Endometrial microvascular endothelial cells (primary cell): ENCODE data around the gene DFFB. TPM values are rescaled to one million over a fixed set of nuclear protein-coding genes. Genes with fewer than 3 reads are reported as not detected.
"Not testable (repeated sequence)": the region's sequence is repeated elsewhere in the genome, so short reads cannot be mapped to it uniquely, and the experiment has no call there.

ENCODE experiments used
- in situ Hi-C: cut with HindIII; loops from 2 replicates; pipeline ENCODE4 v1.10.0; 2017; ENCODE audit warnings: low sequenced_read_pairs, low pct_unique_long_range_greater_than_20kb; ENCODE audit errors: inconsistent ontology term
- total RNA-seq: library from RNA; depleted of rRNA; stranded (reverse); fragments of >200 nt; gene quantifications from one replicate; pipeline ENCODE4 v1.2.3, GENCODE V29; 2015; ENCODE audit errors: inconsistent ontology term

The DFFB gene
- total RNA-seq, 1 donor from 2014 or later: 20.2 TPM

- in situ Hi-C loops: no loop called here
Measured at GRCh38 chr1:3915551-3916121, 58.4 kb downstream of the DFFB start.

DNA sequence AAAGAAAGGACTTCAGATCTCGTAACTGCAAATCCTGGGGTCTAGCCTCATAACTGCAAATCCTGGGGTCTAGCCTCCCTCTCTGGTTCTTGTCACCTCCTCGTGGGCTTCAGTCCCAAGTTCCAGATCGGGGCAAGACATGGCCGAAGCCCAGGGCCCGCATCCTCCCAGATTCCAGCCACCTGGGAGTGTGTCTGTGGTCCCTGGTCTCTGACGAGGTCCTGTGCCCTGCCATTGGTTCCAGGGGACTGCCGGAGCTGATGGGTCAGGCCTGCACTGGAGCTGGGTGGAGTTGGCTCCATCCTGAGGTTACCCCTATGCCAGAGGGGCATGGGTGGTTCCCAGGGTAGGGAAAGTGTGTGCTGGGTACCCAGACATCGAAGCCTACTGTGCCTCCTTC, 60.5 kb downstream of the DFFB start:
- in situ Hi-C loops: no loop called here

DNA sequence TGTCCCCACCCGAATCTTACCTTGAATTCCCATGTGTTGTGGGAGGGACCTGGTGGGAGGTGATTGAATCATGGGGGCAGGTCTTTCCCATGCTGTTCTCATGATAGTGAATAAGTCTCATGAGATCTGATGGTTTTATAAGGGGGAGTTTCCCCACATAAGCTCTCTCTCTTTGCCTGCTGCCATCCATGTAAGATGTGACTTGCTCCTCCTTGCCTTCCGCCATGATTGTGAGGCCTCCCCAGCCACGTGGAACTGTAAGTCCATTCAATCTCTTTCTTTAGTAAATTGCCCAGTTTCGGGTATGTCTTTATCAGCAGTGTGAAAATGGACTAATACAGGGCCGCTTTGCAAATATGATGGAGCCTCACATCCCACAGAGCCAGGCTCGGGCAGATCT, 61.1 kb downstream of the DFFB start:
- in situ Hi-C loops: not testable (repeated sequence)

- in situ Hi-C loops: no loop called here
Measured at GRCh38 chr1:3918966-3919611, 61.8 kb downstream of the DFFB start.

- in situ Hi-C loops: no loop called here
Measured at GRCh38 chr1:3919706-3920105, 62.4 kb downstream of the DFFB start.

DNA sequence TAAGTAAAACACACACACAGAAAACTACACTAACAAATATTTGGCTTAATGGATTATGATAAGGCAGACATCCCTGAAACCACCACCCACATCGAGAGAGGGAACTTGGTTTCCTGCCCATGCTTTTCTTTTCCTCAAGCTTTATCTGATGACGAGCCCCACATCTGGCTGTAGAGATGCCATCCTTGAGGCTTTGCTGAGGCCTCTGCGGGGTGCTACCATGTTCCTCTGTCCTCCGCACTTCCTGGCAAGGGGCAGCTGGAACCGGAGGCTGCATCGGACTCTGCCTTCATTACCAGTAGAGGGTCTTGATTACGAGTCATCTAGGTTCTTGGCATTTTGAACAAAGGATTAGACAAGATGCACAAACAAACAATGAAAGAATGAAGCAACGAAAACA, 64.5 kb downstream of the DFFB start:
- in situ Hi-C loops: no loop called here

DNA sequence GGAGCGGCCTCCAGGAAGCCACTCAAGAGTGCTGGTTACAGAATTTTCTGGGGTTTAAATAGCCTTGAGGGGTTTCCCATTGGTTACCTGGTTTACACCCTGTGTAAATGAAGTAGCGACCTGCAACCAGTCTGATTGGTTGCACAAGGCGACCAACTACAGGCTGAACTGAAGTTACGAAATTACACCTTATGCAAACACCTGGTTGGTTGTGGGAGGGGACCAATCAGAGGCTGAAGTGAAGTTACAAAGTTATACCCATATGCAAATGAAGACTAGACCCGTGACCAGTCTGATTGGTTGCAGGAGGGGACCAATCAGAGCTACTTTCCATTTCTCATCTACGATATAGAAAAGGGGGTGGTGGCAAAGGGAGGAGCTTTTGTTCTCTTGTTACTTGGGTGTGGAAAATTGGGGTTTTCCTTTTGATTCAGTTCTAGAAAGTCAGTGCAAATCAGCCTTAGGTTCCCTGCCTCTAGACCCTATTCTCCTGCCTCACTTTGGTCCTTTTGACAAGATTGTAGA, 65.0 kb downstream of the DFFB start:
- in situ Hi-C loops: no loop called here

GRCh38 chr1:3922851-3923250, 65.6 kb downstream of the DFFB start:
- in situ Hi-C loops: no loop called here

DNA sequence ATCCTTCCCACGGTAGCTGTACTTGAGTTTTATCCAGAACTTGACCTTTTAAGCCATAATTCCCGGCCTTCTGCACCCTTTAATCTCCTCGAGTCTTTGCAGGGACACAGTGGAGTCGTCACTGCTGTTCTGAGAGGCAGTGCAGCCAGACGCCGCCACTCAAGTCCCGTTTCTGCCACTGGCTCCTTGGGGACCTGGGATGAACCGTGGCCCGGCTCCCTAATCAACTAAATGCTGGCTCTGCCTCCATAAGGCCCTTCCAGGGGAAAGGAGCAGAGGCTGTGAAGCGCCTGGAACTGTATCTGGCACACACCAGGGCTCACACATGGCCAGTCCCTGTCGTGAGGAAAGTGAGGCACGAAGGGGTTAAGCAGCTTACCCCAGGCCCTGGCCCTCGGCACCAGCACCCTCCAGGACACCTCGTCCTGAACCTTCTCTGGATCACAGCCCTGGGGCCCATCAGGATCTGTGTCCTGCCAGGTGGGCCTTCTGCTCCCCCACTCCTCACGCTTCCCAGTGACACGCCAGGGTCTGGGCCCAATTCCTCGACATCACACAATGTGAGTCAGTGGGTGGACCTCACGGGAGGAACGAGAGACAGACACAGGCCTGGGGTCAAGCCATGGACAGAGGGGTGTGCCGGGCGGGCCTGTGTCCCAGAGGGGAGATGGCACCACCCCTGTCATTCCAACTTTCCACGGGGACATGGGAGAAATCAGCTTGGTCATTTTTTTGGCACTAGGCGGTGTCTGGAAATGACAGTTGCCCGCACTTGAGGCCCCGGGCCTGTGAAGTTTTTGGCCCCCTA, 66.3 kb downstream of the DFFB start:
- in situ Hi-C loops: no loop called here

DNA sequence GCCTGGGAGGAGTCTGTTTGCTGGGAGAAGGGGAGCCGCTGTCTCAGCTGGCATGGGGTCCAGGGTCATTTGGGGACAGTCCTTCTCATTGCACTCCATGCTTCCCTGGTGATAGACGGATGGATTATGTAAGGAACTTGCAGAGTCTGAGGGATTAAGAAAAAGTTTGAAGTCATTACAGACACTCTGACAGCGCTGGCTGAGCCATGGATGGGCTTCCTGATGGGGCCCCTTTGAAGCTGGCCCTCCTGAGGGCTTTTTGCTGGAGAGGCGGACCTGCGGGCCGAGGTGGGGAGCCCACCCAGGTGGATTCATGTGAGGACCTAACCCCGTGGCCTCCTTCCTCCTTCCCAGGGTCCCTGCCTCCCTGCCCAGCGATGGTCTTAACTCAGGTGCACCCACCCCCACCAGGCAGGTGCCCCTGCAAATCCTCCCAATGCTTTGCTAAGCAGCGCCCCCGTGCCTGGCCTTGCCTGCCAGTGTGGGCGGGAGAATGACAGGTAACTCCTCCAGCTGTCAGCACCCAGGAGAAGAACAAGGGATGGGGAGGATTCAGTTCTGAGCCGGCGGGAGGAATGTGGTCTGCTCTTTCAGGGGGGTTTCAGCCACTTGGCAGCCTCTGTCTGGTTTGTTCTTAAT, 67.0 kb downstream of the DFFB start:
- in situ Hi-C loops: no loop called here

DNA sequence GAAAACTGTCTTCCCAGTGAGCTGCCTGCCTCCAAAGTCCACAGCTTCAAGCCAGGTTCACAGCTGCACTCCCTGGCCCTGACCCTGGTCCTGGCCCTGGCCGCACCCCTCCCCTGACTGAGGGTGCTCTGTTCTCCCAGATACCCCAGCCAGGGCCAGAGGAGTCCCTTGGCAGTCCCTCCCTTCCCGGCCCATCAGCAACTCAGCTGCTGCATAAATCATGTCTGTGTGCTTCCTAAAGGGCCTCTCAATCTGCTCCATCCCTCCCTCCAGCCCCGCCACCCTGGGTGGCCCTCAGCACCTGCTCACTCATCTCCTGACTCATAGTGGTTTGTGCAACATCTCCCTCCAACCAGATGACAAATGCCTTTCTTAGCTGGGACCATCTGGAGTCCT, 67.5 kb downstream of the DFFB start:
- in situ Hi-C loops: no loop called here

GRCh38 chr1:3925256-3925655, 68.0 kb downstream of the DFFB start:
- in situ Hi-C loops: no loop called here

DNA sequence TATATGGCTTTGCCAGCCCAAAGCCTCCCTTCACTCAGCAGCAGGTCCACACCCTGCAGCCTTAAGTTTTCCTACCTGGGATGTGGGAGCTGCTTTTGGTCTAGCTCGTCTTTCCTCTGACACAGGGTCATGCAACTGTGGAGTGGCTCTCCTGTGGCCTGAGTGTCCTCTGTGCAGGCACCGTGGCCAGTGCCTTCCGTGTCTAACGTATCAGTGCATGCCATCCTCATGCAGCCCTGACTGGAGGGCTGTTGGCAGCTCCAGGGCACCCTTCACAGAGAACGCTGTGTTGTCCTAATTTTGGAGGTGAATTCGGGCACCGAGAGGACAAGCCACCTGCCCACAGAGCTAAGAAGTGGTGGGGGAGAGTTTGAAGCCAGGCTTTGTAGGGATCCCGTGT, 68.5 kb downstream of the DFFB start:
- in situ Hi-C loops: no loop called here

- in situ Hi-C loops: no loop called here
Measured at GRCh38 chr1:3926956-3927355, 69.7 kb downstream of the DFFB start.

GRCh38 chr1:3928586-3928985, 71.3 kb downstream of the DFFB start:
- in situ Hi-C loops: no loop called here

DNA sequence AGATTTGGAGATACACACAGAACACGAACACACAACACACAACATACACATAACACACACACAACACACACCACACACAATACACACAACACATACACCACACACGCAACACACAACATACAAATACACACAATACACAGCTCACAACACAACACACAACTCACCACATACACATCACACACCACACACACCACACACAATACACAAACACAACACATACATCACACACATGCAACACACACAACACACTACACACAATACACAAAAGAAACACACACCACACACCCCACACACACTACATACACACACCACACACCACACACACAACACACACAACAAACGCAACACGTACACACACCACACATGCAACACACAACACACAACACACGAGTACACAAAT, 71.8 kb downstream of the DFFB start:
- in situ Hi-C loops: no loop called here

DNA sequence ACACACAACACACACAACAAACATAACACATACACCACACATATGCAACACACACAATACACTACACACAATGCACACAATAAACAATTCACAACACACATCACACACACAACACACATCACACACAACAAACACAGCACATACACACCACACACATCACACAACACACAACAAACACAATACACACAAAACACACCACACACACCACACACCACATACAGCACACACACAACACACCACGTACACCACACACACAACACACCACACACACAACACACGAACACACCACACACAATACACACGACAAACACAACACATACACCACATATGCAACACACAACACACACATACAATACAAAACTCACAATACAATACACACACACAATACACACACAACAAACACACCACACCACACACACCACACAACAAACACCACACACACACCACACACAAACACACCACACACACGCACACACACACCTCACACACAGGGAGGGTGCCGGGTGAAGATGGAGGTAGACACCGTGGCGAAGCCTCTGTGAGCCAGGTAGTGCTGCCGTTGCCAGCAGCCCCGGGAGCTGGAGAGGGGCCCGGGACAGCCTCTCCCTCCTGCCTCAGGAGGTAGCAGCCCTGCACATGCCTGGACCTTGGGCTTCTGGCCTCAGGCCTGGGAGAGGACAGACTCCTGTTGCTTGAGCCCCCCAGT, 73.2 kb downstream of the DFFB start:
- in situ Hi-C loops: no loop called here

GRCh38 chr1:3931007-3931912, 74.0 kb downstream of the DFFB start:
- in situ Hi-C loops: no loop called here
